Naive B cell (primary cell): ENCODE measurements around the gene PPM1B. TPM values are rescaled to one million over a fixed set of nuclear protein-coding genes. Genes with fewer than 3 reads are reported as not detected.
A peak's percentile ranks its signal among the peaks of the same experiment; 100 is the strongest.
"Not testable (repeated sequence)": the region's sequence is repeated elsewhere in the genome, so short reads cannot be mapped to it uniquely, and the experiment has no call there.

Experiments
- ATAC-seq, 2 donors: fragments of 150-1000 bp; cut with Tn5 transposase; 2 replicates each; pipeline ENCODE4 v1.10.0; 2021; ENCODE audit warnings: low read depth in 2 of 2, mild to moderate bottlenecking in 2 of 2, moderate library complexity in 2 of 2
- DNase-seq: peaks from one replicate; pipeline ENCODE4 v3.0.0; 2022
- H3K27ac Mint-ChIP-seq, 6 donors: one replicate each; pipeline ENCODE4 v1.8.0; 2020 to 2022; ENCODE audit warnings: mild to moderate bottlenecking in 6 of 6, mixed read lengths in 6 of 6, moderate library complexity in 5 of 6, inconsistent platforms in 2 of 6
- H3K27me3 Mint-ChIP-seq, 3 donors: one replicate each; pipeline ENCODE4 v1.8.0; 2021 to 2022; ENCODE audit warnings: mixed read lengths in 3 of 3, mild to moderate bottlenecking in 1 of 3
- H3K36me3 Mint-ChIP-seq, 2 donors: one replicate each; pipeline ENCODE4 v1.8.0; 2020 to 2022; ENCODE audit warnings: mixed read lengths in 2 of 2, inconsistent platforms in 1 of 2, mild to moderate bottlenecking in 1 of 2
- H3K4me1 Mint-ChIP-seq, 3 donors: one replicate each; pipeline ENCODE4 v1.8.0; 2020 to 2022; ENCODE audit warnings: mixed read lengths in 3 of 3, inconsistent platforms in 1 of 3, mild to moderate bottlenecking in 1 of 3, moderate library complexity in 1 of 3
- H3K4me3 Mint-ChIP-seq, 8 donors: one replicate each; pipeline ENCODE4 v1.8.0; 2020 to 2022; ENCODE audit warnings: mild to moderate bottlenecking in 8 of 8, mixed read lengths in 8 of 8, moderate library complexity in 8 of 8, inconsistent platforms in 2 of 8
- H3K9me3 Mint-ChIP-seq, 7 donors: one replicate each; pipeline ENCODE4 v1.8.0; 2020 to 2022; ENCODE audit warnings: mixed read lengths in 7 of 7, mild to moderate bottlenecking in 5 of 7, inconsistent platforms in 2 of 7, moderate library complexity in 1 of 7
- polyA plus RNA-seq, 6 donors: library from polyadenylated mRNA; unstranded; fragments of 300-500 nt; fragmentation: Illumina TruSeq; gene quantifications; one replicate each; pipeline ENCODE4 v1.2.3, GENCODE V29; 2021; ENCODE audit warnings: low read depth in 6 of 6

Gene PPM1B
- polyA plus RNA-seq, 6 donors from 2014 or later: 45.1 to 74.3 (median 54.9) TPM

- not testable (repeated sequence) for ATAC-seq, H3K27ac Mint-ChIP-seq, DNase-seq, H3K4me3 Mint-ChIP-seq
- peaks cover 9 to 11% of the 10 kb centered on the region in 2 donors for H3K36me3 Mint-ChIP-seq
- H3K27me3 Mint-ChIP-seq: peaks cover 0 to 10% (median 8%) of the 10 kb centered on the region in 3 donors
- H3K9me3 Mint-ChIP-seq: peaks cover 3 to 19% (median 14%) of the 10 kb centered on the region in 7 donors
- peaks cover 4 to 17% (median 8%) of the 10 kb centered on the region in 3 donors for H3K4me1 Mint-ChIP-seq
Measured at GRCh38 chr2:44249269-44249668, 80.6 kb downstream of the PPM1B start.

- H3K4me1 Mint-ChIP-seq: peaks cover 0 to 13% (median 8%) of the 10 kb centered on the region in 3 donors
- ATAC-seq (peak; percentile 53 to 56), DNase-seq (no peak)
- H3K27me3 Mint-ChIP-seq: peaks cover 0 to 10% (median 8%) of the 10 kb centered on the region in 3 donors
- no peak overlapping the region for H3K27ac Mint-ChIP-seq
- H3K36me3 Mint-ChIP-seq: peaks cover 9 to 11% of the 10 kb centered on the region in 2 donors
- no peak overlapping the region for H3K4me3 Mint-ChIP-seq
- H3K9me3 Mint-ChIP-seq: peaks cover 3 to 19% (median 14%) of the 10 kb centered on the region in 7 donors
Measured at GRCh38 chr2:44250376-44250775, 81.7 kb downstream of the PPM1B start.

- Mint-ChIP-seq H3K36me3 (peaks cover 9 to 11% of the 10 kb centered on the region in 2 donors), H3K9me3 (peaks cover 3 to 19% (median 14%) of the 10 kb centered on the region in 7 donors), H3K4me3 (no peak overlapping the region), H3K27ac (no peak overlapping the region), H3K27me3 (peaks cover 4 to 10% (median 8%) of the 10 kb centered on the region in 3 donors), H3K4me1 (peaks cover 0 to 8% (median 6%) of the 10 kb centered on the region in 3 donors)
- DNase-seq (no peak), ATAC-seq (no peak)
Measured at GRCh38 chr2:44254023-44254422, 85.3 kb downstream of the PPM1B start.

GRCh38 chr2:44255704-44256103 is 87.0 kb downstream of the PPM1B start:
- not testable (repeated sequence) for DNase-seq, ATAC-seq, H3K27ac Mint-ChIP-seq, H3K4me3 Mint-ChIP-seq, H3K4me1 Mint-ChIP-seq
- peaks cover 3 to 19% (median 14%) of the 10 kb centered on the region in 7 donors for H3K9me3 Mint-ChIP-seq
- H3K27me3 Mint-ChIP-seq: peaks cover 6 to 10% (median 8%) of the 10 kb centered on the region in 3 donors
- H3K36me3 Mint-ChIP-seq: peaks cover 9 to 11% of the 10 kb centered on the region in 2 donors

GRCh38 chr2:44257802-44258201 is 89.1 kb downstream of the PPM1B start:
- not testable (repeated sequence) for H3K36me3 Mint-ChIP-seq, H3K4me1 Mint-ChIP-seq, H3K9me3 Mint-ChIP-seq, H3K27ac Mint-ChIP-seq, H3K4me3 Mint-ChIP-seq, H3K27me3 Mint-ChIP-seq, ATAC-seq, DNase-seq

- H3K4me1 Mint-ChIP-seq: no peaks in the 10 kb centered on the region
- DNase-seq (no peak), ATAC-seq (no peak)
- peaks cover 4 to 17% (median 5%) of the 10 kb centered on the region in 7 donors for H3K9me3 Mint-ChIP-seq
- H3K36me3 Mint-ChIP-seq: peaks cover 0 to 9% of the 10 kb centered on the region in 2 donors
- no peak overlapping the region for H3K27ac Mint-ChIP-seq
- H3K4me3 Mint-ChIP-seq: no peak overlapping the region
- H3K27me3 Mint-ChIP-seq: no peaks in the 10 kb centered on the region
Measured at GRCh38 chr2:44267269-44267795, 98.7 kb downstream of the PPM1B start.

GRCh38 chr2:44267796-44268648 is 99.3 kb downstream of the PPM1B start:
- H3K4me3 Mint-ChIP-seq: no peak overlapping the region
- no peaks in the 10 kb centered on the region for H3K27me3 Mint-ChIP-seq
- no peaks in the 10 kb centered on the region for H3K4me1 Mint-ChIP-seq
- peaks cover 4 to 17% (median 5%) of the 10 kb centered on the region in 7 donors for H3K9me3 Mint-ChIP-seq
- peaks cover 0 to 9% of the 10 kb centered on the region in 2 donors for H3K36me3 Mint-ChIP-seq
- ATAC-seq (no peak), DNase-seq (no peak)
- H3K27ac Mint-ChIP-seq: no peak overlapping the region

- no peak for ATAC-seq
- H3K27me3 Mint-ChIP-seq: no peaks in the 10 kb centered on the region
- no peak for DNase-seq
- H3K36me3 Mint-ChIP-seq: peaks cover 0 to 9% of the 10 kb centered on the region in 2 donors
- H3K4me1 Mint-ChIP-seq: no peaks in the 10 kb centered on the region
- no peak overlapping the region for H3K4me3 Mint-ChIP-seq
- peak overlapping the region in 1 of 6 donors; percentile 51 for H3K27ac Mint-ChIP-seq
- peaks cover 3 to 17% (median 5%) of the 10 kb centered on the region in 7 donors for H3K9me3 Mint-ChIP-seq
Measured at GRCh38 chr2:44269831-44270230, 101.2 kb downstream of the PPM1B start.

- no peak overlapping the region for H3K4me3 Mint-ChIP-seq
- DNase-seq: no peak
- no peak for ATAC-seq
- H3K36me3 Mint-ChIP-seq: peaks cover 0 to 9% of the 10 kb centered on the region in 2 donors
- H3K4me1 Mint-ChIP-seq: no peaks in the 10 kb centered on the region
- H3K27ac Mint-ChIP-seq: no peak overlapping the region
- H3K9me3 Mint-ChIP-seq: peaks cover 3 to 17% (median 5%) of the 10 kb centered on the region in 7 donors
- no peaks in the 10 kb centered on the region for H3K27me3 Mint-ChIP-seq
Measured at GRCh38 chr2:44271296-44271695, 102.6 kb downstream of the PPM1B start.

GRCh38 chr2:44273076-44273475 is 104.4 kb downstream of the PPM1B start:
- H3K4me1 Mint-ChIP-seq: no peaks in the 10 kb centered on the region
- no peaks in the 10 kb centered on the region for H3K27me3 Mint-ChIP-seq
- DNase-seq (no peak), ATAC-seq (no peak)
- H3K4me3 Mint-ChIP-seq: no peak overlapping the region
- H3K9me3 Mint-ChIP-seq: peaks cover 3 to 17% (median 5%) of the 10 kb centered on the region in 7 donors
- H3K36me3 Mint-ChIP-seq: peaks cover 0 to 9% of the 10 kb centered on the region in 2 donors
- H3K27ac Mint-ChIP-seq: no peak overlapping the region

GRCh38 chr2:44273596-44273995 is 104.9 kb downstream of the PPM1B start:
- ATAC-seq: no peak
- Mint-ChIP-seq H3K27me3 (no peaks in the 10 kb centered on the region), H3K4me1 (no peaks in the 10 kb centered on the region), H3K9me3 (peaks cover 3 to 15% (median 4%) of the 10 kb centered on the region in 7 donors), H3K4me3 (no peak overlapping the region), H3K36me3 (peaks cover 0 to 9% of the 10 kb centered on the region in 2 donors), H3K27ac (no peak overlapping the region)
- no peak for DNase-seq

- no peaks in the 10 kb centered on the region for H3K4me1 Mint-ChIP-seq
- no peak for DNase-seq
- H3K9me3 Mint-ChIP-seq: peaks cover 0 to 3% (median under 1%) of the 10 kb centered on the region in 7 donors
- H3K27me3 Mint-ChIP-seq: peaks cover 0 to 8% (median 0%) of the 10 kb centered on the region in 3 donors
- H3K4me3 Mint-ChIP-seq: no peak overlapping the region
- H3K27ac Mint-ChIP-seq: no peak overlapping the region
- ATAC-seq: no peak
- H3K36me3 Mint-ChIP-seq: peaks cover 0 to 1% of the 10 kb centered on the region in 2 donors
Measured at GRCh38 chr2:44275927-44276303, 107.2 kb downstream of the PPM1B start.

GRCh38 chr2:44277541-44277940 is 108.9 kb downstream of the PPM1B start:
- DNase-seq: no peak
- H3K27me3 Mint-ChIP-seq: peaks cover 0 to 14% (median 8%) of the 10 kb centered on the region in 3 donors
- no peak for ATAC-seq

More at GRCh38 chr2:44277541-44277940, 108.9 kb downstream of the PPM1B start:
- Mint-ChIP-seq H3K9me3 (peaks cover 0 to 2% (median 0%) of the 10 kb centered on the region in 7 donors), H3K27ac (no peak overlapping the region), H3K4me3 (no peak overlapping the region), H3K36me3 (peaks cover 0 to 5% of the 10 kb centered on the region in 2 donors), H3K4me1 (no peaks in the 10 kb centered on the region)
